Myocyte (in vitro differentiated cells): Measurements from ENCODE around the gene MYO3B. TPM values are rescaled to one million over a fixed set of nuclear protein-coding genes. Genes with fewer than 3 reads are reported as not detected.
A peak's percentile ranks its signal among the peaks of the same experiment; 100 is the strongest.
"Not testable (repeated sequence)": the region's sequence is repeated elsewhere in the genome, so short reads cannot be mapped to it uniquely, and the experiment has no call there.

ENCODE experiments used
- DNase-seq: peaks from one replicate; pipeline ENCODE4 v3.0.0-alpha.2; 2012; ENCODE audit warnings: low read depth
- total RNA-seq: library from RNA; depleted of rRNA; stranded (reverse); fragments of >200 nt; gene quantifications from 2 replicates; pipeline ENCODE4 v1.2.3, GENCODE V29; 2014

Gene MYO3B
- total RNA-seq, 1 donor from 2014 or later: not detected

DNA sequence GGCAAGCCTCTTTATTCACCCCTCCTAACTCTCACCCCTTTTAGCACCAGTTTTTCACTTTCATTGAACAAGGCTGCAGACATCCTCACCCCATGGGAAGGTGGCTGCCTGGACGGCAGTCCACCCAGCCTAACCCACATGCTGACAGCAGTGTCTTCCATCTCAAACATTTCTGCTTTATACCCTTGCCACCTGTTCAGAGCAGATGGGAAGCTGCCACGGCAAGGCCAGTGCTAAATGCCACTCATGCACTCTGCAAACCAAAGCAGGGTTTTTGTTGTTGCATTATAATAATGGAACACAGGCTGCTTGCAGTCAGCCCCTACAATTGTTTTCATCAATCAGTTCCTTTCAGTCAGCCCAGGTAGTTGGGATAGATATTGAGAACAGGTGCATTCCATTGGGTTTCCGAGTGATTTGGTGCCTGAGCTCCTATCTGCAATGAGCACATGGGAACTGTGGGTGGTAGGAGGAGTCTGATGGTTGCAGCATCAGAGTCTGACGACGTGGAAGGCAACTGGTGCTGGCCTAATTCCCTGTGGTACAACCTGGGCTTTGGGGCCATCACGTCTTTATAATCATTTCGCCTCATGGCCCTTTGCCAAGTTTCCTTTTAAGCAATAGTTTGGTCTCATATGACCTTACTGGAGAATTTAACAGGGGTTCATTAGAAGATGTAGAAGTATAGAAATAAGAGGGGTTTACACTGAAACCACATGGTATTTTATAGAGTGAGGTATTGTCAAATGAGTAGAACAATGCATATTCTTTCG, 284.7 kb downstream of the MYO3B start:
- peak; percentile 54 for DNase-seq

GRCh38 chr2:170463206-170463537, 285.2 kb downstream of the MYO3B start:
- no peak for DNase-seq

- peak; percentile 16 for DNase-seq
Measured at GRCh38 chr2:170464268-170464667, 286.3 kb downstream of the MYO3B start.

DNA sequence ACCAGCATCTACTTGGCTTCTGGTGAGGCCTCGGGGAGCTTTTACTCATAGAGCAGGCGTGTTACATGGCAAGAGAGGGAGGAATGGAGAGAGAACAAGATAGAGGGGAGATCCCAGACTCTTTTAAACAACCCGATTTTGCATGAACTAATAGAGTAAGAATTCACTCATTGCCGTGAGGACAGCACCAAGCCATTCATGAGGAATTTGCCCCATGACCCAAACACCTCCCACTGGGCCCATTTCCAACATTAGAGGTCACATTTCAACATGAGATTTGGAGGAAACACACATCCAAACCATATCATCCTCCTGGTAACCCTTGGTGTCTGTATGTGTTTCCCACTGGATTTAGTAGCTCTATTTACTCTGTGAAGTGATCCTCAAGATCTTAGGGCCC, 287.3 kb downstream of the MYO3B start:
- DNase-seq: no peak

DNA sequence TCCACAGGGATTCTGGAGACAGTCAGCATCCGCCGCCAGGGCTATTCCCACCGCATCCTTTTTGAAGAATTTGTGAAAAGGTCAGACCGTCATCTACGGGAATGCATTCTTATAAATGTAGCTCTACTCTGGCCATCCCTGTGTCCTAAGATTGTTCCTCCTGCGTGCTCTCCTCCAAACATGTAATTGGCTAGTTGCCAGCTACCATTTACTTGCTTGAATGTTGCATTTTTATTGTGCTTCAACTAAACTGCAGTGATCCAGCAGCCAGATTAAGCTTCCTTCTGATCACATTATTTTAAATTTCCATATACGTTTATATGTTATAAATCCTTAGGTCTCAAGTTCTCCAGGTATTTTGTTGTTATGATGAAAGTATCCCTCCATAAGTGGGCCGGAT, 288.7 kb downstream of the MYO3B start:
- no peak for DNase-seq

DNA sequence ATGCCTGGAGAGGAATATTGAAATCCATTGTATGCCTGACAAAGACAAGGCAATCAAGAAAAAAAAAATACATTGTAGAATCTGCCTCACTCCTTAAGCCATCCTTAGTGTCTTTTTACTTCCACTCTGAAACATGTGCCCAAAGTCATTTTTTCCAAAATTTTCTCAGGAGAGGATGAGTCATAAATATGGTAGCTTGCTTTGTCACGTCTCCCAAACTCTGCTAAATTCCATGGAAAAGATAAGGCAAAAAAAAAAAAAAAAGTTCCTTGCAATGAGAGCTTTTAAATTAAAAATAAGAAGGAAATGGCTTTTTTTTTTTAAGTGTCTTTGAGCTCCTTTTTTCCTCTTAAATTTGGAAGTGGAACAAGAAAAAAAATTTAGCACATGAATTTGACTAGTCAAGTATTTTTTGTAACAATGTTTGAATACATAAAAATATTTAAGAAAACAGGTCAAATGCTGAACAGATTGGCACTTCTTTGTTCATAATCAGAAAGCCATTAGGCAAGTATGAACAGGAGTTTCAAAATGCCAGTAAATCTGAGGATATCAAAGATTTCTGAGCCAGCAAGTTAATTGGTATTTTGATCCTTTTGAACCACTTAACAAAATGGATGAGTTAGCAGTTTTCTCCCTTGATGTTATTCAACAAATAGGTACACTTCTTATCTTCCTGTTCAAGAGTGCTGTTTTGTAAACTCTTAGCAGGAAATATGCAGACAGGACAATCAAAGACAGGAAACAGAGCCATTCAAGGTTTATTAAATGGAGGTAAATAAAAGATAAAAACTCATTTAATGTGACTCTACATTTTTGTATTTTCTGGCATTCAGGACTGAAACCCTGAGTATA, 289.8 kb downstream of the MYO3B start:
- DNase-seq: no peak

GRCh38 chr2:170468557-170468956, 290.6 kb downstream of the MYO3B start:
- DNase-seq: no peak

GRCh38 chr2:170472498-170472897, 294.6 kb downstream of the MYO3B start:
- not testable (repeated sequence) for DNase-seq

GRCh38 chr2:170475878-170476277, 297.9 kb downstream of the MYO3B start:
- DNase-seq: no peak

- no peak for DNase-seq
Measured at GRCh38 chr2:170477630-170478029, 299.7 kb downstream of the MYO3B start.

GRCh38 chr2:170481201-170481600, 303.3 kb downstream of the MYO3B start:
- DNase-seq: no peak

- DNase-seq: no peak
Measured at GRCh38 chr2:170484552-170484951, 306.6 kb downstream of the MYO3B start.

- DNase-seq: no peak
Measured at GRCh38 chr2:170485254-170486026, 307.5 kb downstream of the MYO3B start.

DNA sequence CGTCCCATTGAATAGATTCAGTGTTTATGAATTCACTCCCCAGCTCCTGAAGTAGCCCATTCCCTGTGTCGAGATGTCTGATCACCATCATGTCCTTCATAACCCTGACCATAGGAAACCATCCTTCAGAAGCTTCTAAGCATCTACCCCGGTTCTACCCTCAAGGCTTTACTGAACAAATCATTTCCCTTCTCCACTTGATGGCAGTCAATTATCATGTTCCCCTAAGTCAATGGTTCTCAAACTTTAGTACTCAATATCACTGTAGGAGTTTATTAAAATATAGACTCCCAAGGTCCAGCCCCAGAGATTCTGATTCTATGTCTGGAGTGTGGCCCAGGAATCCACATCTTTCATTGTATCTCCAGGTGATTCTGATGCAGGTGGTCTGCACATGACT, 308.8 kb downstream of the MYO3B start:
- no peak for DNase-seq

- no peak for DNase-seq
Measured at GRCh38 chr2:170488807-170489206, 310.9 kb downstream of the MYO3B start.

- DNase-seq: peak; percentile 61
Measured at GRCh38 chr2:170492010-170492409, 314.1 kb downstream of the MYO3B start.

GRCh38 chr2:170493426-170494097, 315.6 kb downstream of the MYO3B start:
- peak; percentile 38 for DNase-seq

- no peak for DNase-seq
Measured at GRCh38 chr2:170495896-170496295, 317.9 kb downstream of the MYO3B start.

DNA sequence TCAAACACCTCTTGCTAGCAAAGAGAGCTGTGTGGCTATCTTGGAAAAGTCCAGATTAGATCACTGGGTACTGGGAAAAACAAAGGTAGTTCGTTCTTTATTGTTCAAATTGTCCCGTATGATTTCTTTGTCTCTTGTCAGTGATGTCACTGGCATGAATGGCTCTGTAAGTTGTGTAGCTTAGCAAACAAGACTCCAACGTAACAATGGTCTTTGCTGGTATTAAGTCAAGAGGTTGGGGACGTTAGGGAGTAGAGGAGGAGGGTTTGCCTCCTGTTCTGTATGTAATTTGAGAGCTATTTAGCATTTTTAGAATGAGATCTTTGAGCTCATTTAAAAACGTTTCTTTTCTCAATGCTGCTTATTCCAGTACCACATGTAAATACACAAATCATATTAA, 320.7 kb downstream of the MYO3B start:
- DNase-seq: no peak

- no peak for DNase-seq
Measured at GRCh38 chr2:170500104-170500503, 322.2 kb downstream of the MYO3B start.

DNA sequence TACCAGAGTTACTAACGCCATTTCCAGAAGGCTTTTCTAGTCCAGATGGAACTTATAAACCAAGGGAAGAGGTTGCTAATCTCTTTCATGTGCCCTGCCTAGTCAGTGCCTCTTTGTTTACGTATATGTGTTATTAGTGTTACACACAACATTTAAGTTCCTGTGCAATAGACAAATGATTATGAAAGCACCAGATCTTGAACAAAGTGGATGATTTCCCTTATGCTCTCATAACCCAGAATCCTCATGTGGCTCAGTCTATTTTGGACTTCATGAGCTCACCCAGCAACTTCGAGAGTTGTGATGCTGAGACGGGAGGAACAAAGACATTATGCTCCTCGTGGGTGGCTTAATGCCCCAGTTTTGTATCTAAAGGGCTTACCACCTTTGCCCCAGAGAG, 322.8 kb downstream of the MYO3B start:
- DNase-seq: peak; percentile 40
